ENCODE measurements around the gene SARS1. TPM values are rescaled to one million over a fixed set of nuclear protein-coding genes. Genes with fewer than 3 reads are reported as not detected.

SARS1 gene
- total RNA-seq, 1 donor from 2014 or later = 142 TPM

DNA sequence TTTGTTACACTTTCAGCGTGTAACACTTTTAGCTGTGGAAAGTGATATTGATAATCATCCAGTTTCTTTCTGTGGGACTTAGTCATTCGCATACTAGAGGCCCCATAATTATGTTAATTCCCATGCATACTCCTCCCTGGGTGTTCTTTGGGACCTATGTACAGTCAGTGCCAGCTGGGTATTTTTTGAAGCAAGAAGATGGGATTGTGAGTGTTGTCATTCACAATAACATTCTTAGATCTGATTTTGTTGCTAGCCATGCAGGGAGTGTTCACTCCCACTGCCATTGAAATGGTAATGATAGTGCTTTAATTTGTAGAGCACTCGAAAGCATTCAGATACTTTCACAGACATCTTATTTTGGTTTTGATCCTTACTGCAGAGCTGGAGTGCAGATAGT is 11.6 kb downstream of the SARS1 start:
- intact Hi-C loops (cut with micrococcal nuclease) = no loop called here

GRCh38 chr1:109225711-109226445 is 12.2 kb downstream of the SARS1 start:
- intact Hi-C loops (cut with micrococcal nuclease) = no loop called here

DNA sequence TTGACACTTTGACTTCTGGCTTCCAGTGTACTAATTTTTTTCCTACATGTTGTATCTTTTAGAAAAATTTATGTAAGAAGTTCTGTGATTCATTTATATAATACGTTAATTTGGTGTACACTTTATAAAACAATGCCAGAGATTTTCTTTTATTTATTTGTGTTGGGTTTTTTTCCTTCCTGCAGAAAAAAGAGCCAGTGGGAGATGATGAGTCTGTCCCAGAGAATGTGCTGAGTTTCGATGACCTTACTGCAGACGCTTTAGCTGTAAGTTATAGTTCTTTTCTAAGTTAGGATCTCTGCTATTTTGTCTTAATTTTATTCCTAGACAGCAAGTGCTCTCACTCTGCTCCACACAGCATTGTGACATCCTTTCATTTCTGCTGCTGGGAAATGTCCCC is 14.4 kb downstream of the SARS1 start:
- intact Hi-C loops (cut with micrococcal nuclease) = no loop called here

DNA sequence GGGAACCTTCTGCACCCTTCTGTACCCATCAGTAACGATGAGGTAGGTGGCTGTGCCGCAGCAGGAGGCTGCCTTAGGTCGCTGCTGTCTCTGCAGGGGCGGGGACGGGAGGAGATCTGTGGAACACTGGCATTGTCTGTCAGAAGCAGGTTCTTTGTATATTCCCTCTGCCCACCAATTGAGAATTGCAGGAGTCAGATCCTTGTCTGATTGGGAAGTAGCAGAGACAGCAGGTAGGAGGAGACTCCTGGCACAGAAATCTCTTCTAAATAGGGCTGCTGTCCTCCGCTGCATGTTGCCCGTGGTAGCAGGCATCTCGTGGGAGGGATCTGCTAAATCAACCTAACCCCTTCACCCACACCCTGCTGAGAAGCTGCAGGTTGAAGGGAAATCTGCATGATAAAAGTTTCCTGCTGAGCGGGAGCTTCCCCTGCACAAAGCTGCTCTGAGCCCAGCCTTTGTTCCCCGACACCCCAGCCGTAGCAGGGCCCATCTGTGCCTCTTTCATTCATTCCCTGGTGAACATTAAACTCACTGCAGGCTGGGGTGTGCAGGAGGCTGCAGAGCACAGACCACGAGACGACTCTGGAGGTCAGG is 15.9 kb downstream of the SARS1 start:
- intact Hi-C loops (cut with micrococcal nuclease) = no loop called here

DNA sequence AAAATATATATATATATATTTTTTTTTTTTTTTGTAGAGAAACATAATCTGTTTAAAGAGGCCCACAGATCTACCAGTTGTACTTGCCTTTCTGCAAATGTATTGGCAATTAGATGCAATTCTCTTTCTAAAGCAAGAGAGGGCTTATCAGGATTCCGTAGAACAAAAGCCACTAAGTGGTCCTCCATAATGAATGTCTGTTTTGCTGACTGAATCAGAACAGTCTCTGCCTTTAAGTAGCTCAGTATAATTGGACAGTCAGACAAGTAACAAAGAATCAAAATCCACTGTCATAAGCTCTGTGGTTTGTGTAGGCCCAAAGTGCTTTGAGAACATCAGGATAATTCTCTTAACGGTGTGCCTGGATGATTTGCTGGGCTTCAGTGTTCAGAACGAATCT is 17.3 kb downstream of the SARS1 start:
- intact Hi-C loops (cut with micrococcal nuclease) = no loop called here

DNA sequence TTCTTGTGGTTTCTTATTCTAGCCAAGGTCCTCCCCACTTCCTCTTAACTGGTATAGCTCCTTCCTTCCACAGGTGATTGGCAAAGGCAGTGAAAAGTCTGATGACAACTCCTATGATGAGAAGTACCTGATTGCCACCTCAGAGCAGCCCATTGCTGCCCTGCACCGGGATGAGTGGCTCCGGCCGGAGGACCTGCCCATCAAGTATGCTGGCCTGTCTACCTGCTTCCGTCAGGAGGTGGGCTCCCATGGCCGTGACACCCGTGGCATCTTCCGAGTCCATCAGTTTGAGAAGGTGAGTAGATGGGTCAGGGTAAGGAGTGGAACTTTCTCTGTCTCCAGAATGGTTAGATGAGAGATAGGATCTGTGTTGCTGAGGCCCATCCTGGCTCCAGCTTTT is 21.4 kb downstream of the SARS1 start:
- intact Hi-C loops (cut with micrococcal nuclease) = no loop called here

DNA sequence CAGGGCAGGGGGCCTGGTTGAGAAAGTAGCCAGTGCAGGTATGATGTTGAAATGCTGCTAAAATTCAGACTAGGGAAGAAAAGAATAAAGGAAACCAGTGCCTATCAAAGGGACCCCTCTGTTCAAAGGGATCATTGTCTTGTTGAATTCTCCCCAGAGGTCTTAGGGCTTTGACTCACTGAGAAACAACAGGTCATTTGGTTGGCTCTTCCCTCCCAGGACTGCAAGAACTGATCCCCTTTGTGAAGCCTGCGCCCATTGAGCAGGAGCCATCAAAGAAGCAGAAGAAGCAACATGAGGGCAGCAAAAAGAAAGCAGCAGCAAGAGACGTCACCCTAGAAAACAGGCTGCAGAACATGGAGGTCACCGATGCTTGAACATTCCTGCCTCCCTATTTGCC is 23.8 kb downstream of the SARS1 start:
- intact Hi-C loops (cut with micrococcal nuclease) = no loop called here

- intact Hi-C loops (cut with micrococcal nuclease) = no loop called here
Measured at GRCh38 chr1:109238382-109238781, 24.7 kb downstream of the SARS1 start.

DNA sequence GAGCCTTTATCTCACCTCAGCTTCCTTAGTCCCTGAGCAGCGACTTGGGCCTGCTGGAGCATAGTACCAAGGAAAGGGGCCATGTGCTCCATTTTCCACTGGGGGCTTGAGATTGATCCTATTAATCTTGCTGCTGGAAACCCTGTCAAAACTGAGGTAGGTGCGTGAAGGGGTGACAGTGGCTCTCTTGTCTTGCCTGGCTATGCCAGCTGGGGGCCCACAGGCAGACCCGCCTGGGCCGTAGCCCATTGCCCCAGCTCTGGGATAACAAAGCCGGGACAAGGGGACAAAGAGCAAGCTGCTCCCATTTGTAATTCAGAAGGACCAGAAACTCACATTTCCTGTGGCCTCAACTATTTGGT is 25.3 kb downstream of the SARS1 start:
- intact Hi-C loops (cut with micrococcal nuclease) = no loop called here

DNA sequence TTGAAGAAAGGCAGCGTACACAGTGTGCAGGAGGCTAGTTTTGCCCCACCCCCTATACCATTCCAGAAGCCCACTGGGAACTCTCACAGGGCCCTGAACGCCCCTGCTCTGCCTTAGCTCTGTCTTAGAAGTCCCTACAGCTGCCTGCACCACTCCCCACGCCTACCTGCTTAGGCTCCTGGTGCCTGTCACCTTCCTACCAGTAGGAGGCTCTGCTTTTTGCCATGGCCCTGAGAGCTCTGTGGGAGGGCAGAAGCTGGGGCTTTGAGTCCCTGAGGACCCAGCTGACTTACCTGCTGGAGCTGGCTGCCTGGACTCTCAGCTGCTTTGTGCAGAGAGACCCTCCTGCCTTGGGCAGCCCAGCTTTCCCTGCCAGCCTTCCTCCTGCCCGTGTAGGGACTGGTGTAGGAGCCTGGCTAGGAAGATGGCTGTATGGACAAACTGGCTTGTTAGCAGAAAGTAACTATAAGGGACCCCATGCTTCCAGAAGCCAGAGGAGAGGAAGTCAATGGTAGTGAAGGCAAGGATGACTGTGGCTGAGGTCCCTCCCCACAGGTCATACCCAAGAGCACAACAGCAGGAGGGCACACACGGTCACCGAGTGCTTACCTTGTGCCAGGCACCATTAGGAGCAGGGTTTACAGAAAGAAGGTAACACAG is 25.8 kb downstream of the SARS1 start:
- intact Hi-C loops (cut with micrococcal nuclease) = loop anchor here (10.0 kb wide), 1 partner anchor 375 kb away; the partner anchor contains the start of genes AMPD2 and GNAT2

DNA sequence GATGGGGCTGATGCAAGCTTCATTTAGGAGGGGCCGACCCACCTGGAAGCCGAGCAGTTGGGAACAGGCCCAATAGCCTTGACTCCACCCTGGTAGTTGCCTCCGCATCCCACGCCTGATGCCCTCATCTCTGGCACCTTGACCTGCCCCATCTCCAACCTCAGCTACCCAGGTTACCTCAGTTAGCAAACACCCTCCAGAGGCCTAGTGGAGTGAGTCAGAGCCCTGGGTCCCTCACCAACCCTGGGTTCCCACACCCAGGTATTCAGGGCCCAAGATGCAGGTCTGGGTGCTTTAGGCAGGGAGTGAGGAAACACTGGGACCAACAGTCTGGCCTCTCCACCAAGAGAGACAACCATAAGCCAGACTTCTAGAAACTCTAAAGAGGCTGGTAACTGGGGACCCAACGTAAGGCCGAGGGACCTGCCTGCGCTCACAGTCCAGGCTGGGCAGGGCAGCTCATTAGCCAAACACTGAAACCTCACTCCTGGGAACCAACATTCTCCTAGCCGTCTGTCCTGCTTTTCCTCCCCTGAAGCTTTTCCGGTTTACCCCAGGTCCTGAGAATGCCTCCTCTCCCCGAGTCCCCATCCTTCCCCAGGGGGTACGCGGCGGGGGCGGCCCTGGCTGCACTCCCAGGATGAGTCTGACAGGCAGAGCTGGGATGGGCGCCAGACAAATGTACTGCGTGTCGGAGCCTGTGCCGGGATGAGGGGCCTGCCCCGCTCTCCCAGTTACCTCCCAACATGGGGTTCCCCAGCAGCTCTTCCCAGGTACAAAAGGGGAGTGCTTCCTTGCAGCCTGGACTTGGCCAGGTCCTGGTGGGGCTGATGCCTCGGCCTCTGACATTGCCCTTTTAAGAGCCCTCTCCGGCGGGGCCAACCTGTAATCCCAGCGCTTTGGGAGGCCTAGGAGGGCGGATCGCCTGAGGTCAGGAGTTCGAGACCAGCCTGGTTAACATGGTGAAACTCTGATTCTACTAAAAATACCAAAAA is 26.7 kb downstream of the SARS1 start:
- intact Hi-C loops (cut with micrococcal nuclease) = loop anchor here (1.0 to 10.0 kb wide), 2 partner anchors 9 to 374 kb away; partner anchors contain the start of genes AMPD2, CELSR2 and GNAT2

DNA sequence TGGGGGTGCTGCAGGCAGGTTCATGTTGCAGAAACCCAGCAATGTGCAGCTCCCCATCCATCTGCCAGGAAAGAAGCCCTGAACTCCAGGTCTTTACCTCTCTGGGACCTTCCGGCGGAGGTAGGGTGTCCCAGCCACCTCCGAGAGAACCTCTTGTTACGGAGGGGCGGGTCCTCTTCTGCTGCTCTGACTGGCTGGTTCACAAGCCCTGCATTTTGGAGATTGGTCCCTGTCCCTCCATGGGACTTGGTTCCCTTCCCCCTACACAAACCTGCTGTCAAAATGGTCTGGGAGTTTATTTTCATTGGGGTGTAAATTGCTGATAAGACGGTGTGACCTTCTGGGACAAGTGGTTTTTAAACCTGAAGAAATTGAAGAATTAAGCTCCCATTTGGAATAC is 27.6 kb downstream of the SARS1 start:
- intact Hi-C loops (cut with micrococcal nuclease) = loop anchor here (1.0 to 10.0 kb wide), 2 partner anchors 8 to 373 kb away; partner anchors contain the start of genes AMPD2, CELSR2 and GNAT2

GRCh38 chr1:109241841-109242345 is 28.2 kb downstream of the SARS1 start:
- intact Hi-C loops (cut with micrococcal nuclease) = loop anchor here (1.0 to 10.0 kb wide), 2 partner anchors 7 to 373 kb away; partner anchors contain the start of genes AMPD2, CELSR2 and GNAT2

DNA sequence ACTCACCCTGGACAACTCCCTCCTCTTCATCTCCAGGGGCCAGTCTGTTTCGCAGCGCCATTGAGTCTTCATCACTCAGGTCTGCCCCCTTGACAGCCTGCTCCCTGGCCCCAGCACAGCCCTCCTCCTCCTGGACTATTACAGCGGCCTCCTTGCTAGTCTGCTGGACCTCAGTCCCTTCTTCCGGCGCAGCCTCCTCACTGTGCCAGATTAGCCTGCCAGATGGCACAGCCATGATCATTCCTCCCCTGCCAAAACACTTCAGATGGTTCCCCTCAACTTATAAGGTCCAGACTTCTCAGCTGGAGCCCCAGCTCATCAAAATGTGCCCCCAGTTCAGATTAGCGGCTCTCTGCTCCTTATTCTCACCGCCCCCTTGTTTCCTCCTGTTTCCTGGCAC is 28.7 kb downstream of the SARS1 start:
- intact Hi-C loops (cut with micrococcal nuclease) = loop anchor here (10.0 kb wide), 1 partner anchor 372 kb away; the partner anchor contains the start of genes AMPD2 and GNAT2

DNA sequence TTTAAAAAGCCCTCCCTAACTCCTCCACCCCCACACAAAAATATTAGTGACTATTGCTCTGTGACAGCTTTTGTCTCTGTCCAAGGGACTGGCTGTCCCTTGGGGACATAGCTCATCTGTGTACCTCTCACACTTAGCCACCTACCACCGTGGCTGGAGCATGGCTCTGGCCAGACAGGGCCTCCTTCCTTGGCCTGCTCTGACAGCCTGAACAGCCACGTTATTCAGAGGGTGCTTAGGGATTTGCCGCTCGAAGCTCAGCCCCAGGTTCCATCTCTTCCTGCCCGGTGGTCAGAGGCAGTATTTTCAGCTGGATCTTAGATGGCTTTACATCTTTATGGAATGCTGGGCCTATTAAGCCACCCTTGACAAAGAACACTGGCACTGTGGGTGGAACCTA is 29.5 kb downstream of the SARS1 start:
- intact Hi-C loops (cut with micrococcal nuclease) = loop anchor here (10.0 kb wide), 1 partner anchor 372 kb away; the partner anchor contains the start of genes AMPD2 and GNAT2

GRCh38 chr1:109243860-109244552 is 30.3 kb downstream of the SARS1 start:
- intact Hi-C loops (cut with micrococcal nuclease) = loop anchor here (10.0 kb wide), 1 partner anchor 371 kb away; the partner anchor contains the start of genes AMPD2 and GNAT2

DNA sequence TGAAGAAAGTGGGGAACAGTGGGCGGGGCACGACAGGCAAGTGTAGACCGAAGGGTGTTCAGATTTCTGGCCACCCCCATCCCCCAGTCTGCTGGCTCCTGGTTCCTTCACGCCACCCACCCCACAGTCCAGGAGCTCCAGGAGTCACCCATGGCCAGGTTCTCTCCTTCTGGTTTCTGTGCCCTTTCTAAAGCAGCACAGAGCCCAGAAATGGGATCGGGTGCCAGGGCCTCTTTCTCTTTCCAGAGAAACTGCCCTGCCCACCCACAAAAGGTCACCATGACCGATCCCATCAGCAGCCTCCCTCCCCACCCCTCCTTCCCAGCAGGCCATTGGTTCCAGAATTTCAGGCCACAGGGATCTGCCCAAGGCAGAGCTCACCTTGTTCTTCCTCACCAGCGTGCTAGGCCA is 32.4 kb downstream of the SARS1 start:
- intact Hi-C loops (cut with micrococcal nuclease) = loop anchor here (10.0 kb wide), 1 partner anchor 369 kb away; the partner anchor contains the start of genes AMPD2 and GNAT2

- intact Hi-C loops (cut with micrococcal nuclease) = loop anchor here (2.0 to 10.0 kb wide), 2 partner anchors 235 to 367 kb away; partner anchors contain the start of genes AMPD2, ATXN7L2 and GNAT2
Measured at GRCh38 chr1:109247401-109248365, 34.0 kb downstream of the SARS1 start.
